HG03469 (cell line): ENCODE results near the gene IGFBPL1.

ENCODE experiments used
- ATAC-seq: cut with Tn5 transposase; IDR thresholded peaks from one replicate; pipeline ENCODE4 v1.9.1; 2021; ENCODE audit warnings: mild to moderate bottlenecking, moderate library complexity, moderate number of reproducible peaks; ENCODE audit not compliant: unreplicated experiment

IGFBPL1 gene

DNA sequence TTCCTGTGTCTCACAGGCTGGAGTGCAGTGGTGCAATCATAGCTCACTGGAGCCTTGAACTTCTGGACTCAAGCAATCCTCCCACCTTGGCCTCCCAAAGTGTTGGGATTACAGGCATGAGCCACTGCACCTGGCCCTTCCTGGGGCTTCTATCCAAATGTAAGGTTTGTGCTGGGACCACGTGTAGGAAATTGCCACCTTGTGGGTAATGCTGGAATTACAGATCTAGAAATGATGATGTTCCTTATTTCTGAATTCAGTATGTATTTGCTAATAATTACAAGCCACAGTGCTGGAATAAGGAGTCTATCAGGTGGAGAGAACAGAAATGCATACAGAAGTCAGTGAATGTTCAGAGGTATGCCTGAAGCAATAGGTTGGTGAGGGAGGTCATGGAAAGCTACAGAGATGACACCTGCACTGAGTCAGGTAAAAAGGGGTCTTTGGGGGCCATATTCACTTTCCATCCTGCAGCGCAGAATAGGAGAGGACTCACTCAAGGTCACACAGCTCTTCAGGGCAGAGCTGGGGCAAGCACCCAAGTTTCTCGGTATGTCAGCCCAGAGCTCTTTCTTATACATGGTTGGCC is 8.8 kb upstream of the IGFBPL1 start:
- ATAC-seq: no peak

DNA sequence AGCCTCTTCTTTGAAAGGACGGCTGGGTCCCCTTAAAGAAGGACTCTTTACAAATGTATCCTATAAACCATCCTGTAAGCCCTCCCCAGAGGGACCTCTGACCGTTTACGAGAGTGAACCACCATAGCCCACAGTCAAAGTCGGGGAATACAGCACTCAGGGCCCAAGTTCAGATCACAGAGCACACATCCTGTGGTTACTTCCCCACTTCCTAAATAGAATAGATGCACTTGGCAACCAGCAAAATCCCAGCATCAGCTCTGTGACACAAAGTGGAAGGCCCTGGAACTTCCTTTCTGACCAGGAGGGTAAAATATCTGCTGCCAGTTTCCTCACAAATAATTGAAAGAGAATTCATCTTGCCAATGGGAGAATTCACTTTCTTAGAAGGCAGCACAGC is 6.9 kb upstream of the IGFBPL1 start:
- no peak for ATAC-seq

DNA sequence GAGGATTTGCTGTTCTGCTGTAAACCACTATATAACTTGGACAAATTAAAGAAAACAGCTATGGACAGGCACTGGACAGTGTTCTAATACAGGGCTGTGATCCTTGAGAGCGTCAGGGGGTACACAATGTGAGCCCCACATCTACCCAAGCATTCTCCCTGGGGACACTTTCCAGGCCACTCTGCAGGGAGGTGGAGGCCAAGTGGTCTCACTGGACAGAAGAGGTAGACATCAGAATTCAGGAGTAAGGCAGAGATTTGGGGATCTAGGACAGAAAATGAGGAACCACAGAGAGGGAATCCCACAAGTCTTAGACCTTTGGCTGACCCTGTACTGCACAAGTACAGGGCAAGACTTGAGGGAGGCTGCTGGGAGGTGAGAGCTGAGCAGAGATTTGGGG is 3.8 kb upstream of the IGFBPL1 start:
- no peak for ATAC-seq

DNA sequence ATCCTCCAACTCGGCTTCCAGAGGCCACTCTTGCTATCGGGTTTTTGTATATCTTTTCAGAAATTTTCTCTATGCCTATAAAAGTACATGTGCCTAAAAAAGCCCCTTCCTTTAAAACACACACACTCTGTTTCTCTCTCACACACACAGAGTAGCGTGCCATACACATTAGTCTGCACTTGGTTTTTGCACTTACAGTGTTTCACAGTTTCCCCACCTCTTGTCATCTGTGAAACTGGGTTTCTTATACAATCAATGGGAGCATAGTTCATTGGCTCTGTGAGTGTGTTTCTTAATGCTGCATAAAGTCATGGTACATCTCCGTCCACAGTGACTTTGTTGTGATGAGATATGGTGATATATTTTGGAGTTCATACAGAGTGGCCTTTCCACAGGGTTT is 664 bp upstream of the IGFBPL1 start:
- ATAC-seq: no peak

DNA sequence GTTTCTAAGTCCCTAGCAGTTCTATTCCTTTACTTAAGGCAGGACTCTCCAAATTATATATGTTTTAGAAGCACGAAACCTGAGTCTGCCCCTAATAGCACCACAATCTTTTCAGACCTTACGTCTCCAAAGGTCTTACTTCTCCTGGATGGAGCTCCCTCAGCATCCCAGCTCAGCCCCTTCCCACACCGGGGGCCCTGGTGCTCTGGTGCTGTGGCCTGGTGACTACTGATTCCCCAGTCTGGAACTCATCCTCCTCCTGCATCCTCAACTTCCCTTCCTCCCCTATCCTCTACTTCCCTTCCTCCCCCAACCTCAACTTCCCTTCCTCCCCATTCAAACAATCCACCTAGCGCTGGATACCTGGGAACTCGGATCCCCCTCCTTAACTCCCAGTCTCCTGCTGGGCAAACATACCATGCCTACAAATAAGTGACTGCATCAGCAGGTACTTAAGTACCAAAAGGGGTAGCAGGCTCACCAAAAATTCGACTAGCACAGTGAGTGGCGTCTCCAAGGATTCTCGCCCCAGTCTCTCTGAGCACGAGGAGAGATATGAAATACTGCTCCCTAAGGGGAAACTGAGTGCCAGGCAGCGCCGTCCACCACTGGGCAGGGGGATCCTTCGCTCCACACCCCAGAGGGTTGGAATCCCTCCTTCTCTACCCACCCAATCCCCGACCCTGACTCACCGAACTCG is 831 bp downstream of the IGFBPL1 start:
- no peak for ATAC-seq

DNA sequence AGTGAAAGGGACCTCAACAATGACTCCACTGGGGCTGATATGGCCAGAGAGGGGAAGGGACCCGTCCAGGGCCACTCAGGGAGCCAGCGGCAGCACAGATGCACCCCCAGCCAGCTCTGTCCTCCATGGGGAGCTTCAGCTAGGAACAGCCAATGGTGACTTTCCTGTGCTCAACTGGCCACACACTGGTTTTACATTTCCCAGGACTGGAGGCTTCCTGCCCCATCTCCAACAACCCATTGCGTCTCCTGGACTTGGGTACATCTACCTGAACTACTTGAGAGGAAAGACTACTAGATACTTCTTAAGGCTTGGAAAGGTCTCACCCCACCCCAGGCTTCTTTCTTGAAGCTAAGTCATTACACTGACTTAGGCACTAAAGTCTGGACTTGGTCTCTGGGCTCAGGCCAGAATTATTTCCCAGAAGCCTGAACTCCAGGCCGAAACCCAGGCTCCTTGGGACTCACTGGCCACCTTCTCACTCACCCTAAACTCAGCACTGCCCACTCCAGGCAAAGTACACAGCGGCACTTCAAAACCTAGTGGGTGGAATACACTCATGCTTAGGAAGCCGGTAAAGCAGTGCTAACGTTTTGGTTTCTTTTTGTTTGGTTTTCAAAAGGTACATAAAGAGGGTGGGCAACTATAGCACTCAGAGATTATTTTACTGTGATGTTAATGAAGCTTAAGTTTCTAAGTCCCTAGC is 1.5 kb downstream of the IGFBPL1 start:
- ATAC-seq: no peak

DNA sequence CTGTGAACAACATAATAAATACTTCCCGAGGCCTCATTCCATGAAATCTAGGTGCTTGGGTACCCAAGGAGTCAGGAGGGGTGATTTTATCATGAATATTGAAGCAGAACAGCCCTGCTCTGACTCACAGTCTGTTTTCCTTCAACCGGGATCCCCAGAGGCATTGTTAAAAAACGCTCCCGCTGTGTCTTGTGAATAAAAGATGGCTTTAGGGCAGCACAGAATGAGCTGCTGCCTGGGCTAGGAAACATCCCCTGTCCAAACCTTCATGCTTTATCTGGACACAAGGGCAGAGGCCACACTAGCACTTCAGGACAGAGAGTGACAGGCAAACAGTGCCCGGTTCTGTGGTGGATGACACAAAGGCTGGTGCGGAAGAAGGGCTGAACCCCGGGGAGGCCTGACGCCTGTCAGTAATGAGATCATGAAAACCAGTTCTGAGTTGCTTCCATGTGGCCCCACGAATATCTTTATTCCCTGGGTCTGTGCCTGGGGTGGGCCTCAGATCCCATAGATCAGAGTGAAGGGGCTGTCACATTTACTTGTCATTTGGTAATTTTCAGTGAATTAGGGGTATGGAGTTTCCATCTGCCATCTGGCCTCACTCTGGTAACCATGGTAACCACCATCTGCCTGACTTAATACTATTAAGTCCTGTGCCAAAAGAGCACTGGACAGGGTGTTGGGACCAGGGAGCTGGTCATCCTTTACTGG is 2.6 kb downstream of the IGFBPL1 start:
- ATAC-seq: no peak

DNA sequence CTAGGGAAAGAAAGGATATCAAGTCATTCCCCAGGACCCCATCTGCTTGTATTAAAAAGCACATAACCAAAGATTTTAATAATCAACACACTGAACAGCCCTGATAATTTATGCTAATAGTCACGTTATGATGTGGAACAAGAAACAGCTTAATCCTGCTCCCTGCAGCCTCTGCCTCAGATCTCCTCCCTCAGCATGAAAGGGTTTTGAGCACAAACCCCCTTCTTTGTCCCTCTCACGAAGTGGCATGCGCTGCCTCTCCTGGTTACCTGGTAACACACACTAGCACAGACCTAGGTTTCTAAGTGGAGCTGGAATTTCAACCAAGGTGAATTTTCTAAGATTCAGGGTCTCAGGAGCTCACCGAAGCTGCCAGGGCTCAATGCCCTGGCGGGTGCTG is 5.1 kb downstream of the IGFBPL1 start:
- no peak for ATAC-seq

DNA sequence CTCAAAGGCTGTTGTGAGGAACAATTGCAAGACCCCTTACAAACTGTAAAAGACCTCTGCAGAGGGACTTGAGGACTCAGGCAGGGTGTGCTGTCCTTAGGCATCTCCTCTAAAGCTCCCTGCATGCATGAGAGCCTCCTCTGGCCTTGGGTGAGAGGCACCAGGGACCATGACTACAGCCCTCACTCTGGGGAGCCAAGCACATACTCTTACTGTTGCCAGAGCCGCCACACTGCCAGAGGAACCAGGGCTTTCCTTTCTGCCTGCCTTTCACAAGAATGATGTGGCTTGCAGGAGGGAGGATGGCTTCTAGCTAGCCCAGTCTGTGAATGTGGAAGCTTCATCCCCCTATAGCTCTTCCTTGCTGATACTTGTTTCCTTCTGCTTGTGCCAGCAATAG is 5.9 kb downstream of the IGFBPL1 start:
- ATAC-seq: no peak

DNA sequence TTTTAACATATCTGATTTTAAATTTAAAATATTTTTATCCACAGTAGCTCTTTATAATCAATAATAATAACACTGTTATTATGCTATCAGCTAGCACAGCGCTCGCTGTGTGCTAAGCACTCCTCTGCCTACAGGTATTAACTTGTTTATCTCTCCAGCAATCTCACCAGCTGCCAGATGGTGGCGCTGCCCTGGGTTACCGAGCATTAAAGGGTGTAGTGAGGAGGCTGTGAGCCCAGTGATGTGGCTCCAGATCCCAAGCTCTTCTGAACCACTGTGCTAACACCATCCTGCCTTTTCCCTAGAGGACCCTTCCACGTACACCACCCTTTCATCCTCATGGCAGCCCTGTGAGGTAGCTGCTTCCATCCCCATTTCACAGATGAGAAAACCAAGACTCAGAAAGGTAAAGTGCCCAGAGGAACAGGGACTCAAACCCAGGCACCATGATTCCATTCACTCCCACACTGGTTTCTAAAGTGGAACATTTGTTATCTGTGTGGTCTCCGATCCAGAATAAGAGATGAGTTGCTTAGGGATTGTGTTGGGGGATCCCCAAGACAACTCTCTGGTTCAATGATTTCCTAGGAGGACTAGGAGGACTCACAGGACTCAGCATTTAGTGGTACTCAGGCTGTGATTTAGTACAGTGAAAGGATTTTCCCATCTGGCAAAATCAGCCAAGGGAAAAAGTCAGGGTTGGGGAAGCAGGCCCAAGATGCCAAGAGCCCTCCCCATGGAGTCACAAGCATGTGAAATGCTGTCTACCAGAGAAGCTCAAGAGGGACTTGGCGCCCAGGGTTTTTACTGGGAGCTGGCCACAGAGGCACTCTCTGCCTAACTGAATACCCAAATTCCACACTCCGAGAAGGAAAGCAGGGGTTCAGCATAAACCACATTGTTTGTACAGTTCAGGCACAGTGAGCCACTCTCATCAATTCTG is 7.0 kb downstream of the IGFBPL1 start:
- no peak for ATAC-seq

DNA sequence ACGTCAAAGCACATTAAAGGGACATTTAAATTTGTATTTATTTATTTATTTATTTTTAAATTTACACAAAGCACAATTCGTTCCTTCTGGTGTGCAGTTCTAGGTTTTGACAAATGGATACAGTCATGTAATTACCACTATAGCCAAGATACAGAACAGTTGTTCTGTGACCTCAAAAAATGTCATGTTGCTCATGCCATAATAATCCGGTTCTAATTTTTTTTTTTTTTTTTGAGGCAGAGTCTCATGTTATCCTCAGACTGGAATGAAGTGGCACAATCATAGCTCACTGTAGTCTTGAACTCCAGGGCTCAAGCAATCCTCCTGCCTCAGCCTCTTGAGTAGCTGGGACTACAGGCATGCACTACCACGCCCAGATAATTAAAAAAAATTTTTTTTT is 7.8 kb downstream of the IGFBPL1 start:
- no peak for ATAC-seq

DNA sequence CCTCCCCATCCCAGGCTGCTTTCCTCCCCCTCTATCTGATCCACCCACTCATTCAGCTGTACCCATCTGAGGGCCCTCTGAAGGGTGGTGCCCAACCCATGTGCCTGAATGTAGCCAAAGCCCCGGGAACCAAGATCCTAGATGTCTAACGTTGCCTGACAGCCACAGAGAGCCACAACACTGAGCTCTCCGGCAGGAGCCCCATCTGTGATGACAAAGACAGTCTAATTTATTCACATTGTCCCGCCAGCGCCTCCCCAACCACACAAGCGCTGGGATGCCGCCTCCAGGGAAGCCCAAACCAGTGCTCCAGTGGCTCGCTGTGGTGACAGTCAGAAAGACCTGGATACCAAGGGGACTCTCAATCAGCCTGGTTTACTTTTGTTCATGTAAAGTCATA is 8.4 kb downstream of the IGFBPL1 start:
- ATAC-seq: no peak

DNA sequence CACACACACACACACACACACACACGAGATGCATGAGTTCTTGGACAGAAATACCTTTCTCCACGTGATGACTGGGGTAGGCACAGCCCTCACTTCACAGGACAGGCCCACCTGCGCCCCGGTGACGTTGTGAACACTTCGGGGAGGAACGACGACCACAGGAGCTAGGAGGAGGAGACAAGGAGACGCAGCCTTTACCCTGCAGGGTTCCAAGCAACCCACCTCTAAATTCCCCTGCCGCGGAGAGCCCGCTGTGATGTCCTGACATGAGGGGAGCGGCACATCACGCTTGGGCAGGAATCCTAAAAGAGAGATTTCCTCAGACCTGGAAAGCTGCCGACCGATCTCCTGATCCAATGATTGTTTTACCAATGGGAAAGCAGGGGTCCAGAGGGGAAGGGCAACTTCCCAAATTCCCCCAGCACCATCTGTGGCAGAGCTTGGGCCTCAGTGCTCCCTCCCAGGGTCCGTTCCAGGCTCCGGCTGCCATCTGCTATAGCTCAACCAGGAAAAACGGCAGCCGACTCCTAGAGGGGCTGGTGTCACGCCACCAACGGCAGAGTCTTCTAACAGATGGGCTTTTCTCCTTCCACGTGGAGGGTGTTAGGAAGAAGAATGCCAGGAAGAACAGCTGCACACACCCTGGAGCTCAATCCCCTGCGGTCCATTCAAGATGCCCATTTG is 10.1 kb downstream of the IGFBPL1 start:
- no peak for ATAC-seq

DNA sequence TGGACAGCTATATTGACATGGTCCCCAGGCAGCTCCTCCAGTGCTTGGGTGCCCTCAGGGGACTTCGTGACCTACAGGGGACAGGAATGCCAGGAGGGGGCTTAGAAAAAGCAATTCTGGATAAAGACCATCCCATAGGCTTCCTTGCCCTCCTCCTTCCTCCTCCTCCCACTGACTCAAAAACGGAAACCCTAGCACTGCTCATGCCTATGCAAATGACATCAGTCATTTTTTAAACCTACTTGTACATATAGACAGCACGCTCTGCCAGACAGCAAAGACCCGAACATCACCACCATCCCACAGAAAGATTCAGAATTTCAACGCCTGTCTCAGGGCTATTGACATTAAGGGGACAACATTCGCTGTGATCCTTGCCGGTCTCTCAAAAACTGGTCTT is 11.0 kb downstream of the IGFBPL1 start:
- ATAC-seq: no peak

DNA sequence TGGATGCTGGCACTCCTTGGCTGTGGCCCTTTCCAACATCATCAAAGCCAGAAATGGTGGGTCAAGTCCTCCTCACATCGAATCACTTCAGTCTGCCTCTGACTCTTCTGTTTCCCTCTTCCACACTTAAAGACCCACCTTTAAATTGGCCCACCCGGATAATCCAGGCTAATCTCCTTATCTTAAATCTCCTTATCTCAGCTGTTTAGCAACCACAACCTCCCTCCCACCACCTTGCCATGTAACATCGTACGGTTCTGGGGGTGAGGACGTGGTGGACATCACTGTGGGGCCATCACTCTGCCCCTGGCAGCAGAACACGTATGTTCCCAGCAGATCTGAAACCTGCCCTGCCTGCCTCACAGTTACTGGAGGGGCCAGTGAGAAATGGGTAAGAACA is 11.5 kb downstream of the IGFBPL1 start:
- ATAC-seq: no peak

DNA sequence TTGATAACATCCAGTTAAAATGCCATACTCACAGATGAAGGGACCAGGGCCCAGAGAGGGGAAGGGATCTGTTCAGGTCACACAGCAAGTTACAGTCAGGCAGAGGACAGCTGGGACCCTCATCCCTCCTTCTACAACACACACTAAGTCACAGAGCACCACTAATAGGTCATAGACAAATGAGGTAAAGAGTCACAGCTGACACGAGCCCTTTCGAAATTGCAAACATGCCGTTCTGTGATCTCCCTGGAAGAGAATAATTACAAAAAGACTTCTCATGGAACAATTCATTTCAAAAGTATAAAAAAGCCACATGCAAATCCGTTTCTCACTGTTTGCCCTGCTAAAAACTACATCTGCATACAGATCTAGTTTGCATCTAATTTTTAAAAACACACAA is 15.5 kb downstream of the IGFBPL1 start:
- ATAC-seq: peak; percentile 38

DNA sequence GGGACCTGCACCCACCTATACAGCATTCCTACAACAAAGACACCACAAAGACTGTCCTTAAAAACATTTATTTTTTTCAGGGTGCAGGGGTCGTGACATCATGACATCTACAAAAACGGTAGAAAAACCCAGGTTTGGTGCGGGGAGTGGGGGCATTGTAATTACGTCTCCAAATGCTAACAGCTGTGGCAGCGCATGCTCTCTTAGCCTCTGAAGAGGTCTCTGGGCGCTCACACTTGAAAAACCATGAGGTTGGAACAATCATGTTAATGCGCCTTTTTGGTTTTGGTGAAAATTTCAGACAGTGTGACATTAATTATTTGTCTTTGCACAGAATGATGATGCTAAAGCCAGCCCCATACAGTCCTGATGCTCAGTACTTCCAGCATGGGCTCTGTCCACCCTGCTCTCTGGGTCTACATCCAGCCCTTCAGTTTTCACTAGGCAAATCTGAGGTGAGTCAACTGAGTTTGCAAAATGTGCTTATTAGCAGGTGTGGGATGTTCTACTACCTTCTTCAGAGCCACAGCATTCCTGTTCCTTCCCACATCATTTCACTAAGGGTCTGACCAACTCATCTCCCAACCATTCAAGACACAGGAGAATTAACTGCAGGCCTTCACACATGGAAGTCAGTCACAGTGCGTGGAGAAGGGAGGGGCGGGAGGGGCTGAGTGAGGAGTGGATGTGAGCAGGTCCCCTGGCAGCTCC is 17.6 kb downstream of the IGFBPL1 start:
- no peak for ATAC-seq

DNA sequence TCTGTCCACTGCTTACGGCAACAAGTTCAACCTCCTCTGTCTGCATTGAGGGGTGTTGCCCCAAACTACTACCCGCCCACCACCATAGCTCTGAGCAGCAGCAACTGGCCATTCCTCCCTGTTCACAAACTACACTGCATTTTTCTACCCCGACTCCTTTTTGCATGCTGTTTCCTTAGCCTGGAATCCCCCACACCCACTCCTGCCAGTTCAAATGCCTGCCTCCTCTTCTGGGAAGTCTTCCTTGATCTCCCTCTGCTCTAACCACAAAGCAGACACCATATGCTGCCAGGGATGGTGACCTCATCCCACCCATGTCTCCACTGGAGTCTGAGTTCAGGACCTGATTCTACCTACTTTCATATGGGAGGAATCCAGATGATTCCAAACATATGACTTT is 18.5 kb downstream of the IGFBPL1 start:
- ATAC-seq: no peak

DNA sequence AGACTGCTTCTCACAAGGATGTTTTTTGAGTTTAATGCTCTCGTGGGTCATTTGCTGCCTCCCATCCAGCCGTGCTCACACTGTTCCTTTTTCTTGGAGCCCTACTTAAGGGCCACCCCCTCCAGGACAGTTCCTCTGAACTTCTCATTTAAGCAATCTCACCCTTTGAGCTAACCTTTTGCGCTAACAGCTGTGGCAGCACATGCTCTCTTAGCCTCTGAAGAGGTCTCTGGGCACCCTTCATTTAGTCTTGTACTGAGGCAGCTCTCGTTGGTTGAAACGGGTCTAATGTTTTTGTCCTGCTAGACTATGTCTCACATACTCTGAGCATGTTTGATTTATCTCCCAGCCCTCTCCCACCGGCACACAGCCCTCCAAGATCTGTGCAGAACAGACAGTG is 19.9 kb downstream of the IGFBPL1 start:
- no peak for ATAC-seq
